H1 (cell line): ENCODE measurements around the gene EFCAB6. TPM values are rescaled to one million over a fixed set of nuclear protein-coding genes. Genes with fewer than 3 reads are reported as not detected.
A peak's percentile ranks its signal among the peaks of the same experiment; 100 is the strongest.

Source experiments
- CTCF ChIA-PET: fragments of 300-600 bp; sonication (Branson Sonifier 250); formaldehyde crosslinking; loops from one replicate; lab custom pipeline; 2021; ENCODE audit not compliant: partially characterized antibody; lab: Charles Lee
- POLR2A ChIA-PET: fragments of 300-600 bp; sonication (Branson Sonifier 250); formaldehyde crosslinking; loops from one replicate; lab custom pipeline; 2021; ENCODE audit warnings: inconsistent platforms; ENCODE audit not compliant: partially characterized antibody; lab: Charles Lee
- DNase-seq, 2 experiments: peaks; one replicate each; pipeline versions ENCODE4 v3.0.0 to v3.0.0-alpha.2; 2010 to 2022; ENCODE audit warnings: low spot score in 2 of 2, low read depth in 1 of 2, mixed read lengths in 1 of 2
- FAIRE-seq: peaks from 2 replicates; lab custom pipeline; 2011; peaks lifted over from hg19 to GRCh38; lab: Jason Lieb, UNC
- H2AFZ ChIP-seq: 2 replicates; pipeline ENCODE4 v1.8.1; 2012; ENCODE audit warnings: low read length, inconsistent platforms
- H2AK5ac ChIP-seq: 2 replicates; pipeline ENCODE4 v1.6.1; 2013; ENCODE audit warnings: low read depth, low read length
- H2BK120ac ChIP-seq: replicated peaks from 2 replicates; pipeline ENCODE3; 2013; ENCODE audit warnings: low read depth, low read length, inconsistent platforms
- H2BK12ac ChIP-seq: 2 replicates; pipeline ENCODE4 v1.6.1; 2013; ENCODE audit warnings: low read depth, low read length
- H2BK15ac ChIP-seq: 2 replicates; pipeline ENCODE4 v1.6.1; 2013; ENCODE audit warnings: low read length
- H2BK20ac ChIP-seq: 2 replicates; pipeline ENCODE4 v1.6.1; 2013; ENCODE audit warnings: low read length
- H2BK5ac ChIP-seq: 2 replicates; pipeline ENCODE4 v1.6.1; 2013; ENCODE audit warnings: low read depth, low read length
- H3K14ac ChIP-seq: 2 replicates; pipeline ENCODE4 v1.6.1; 2013; ENCODE audit warnings: inconsistent platforms; ENCODE audit not compliant: insufficient read length
- H3K18ac ChIP-seq: 2 replicates; pipeline ENCODE4 v1.6.1; 2013; ENCODE audit warnings: low read length; ENCODE audit errors: extremely low read depth
- H3K23ac ChIP-seq: 2 replicates; pipeline ENCODE4 v1.6.1; 2013; ENCODE audit warnings: inconsistent platforms; ENCODE audit not compliant: insufficient read length
- H3K23me2 ChIP-seq: 2 replicates; pipeline ENCODE4 v1.6.1; 2013; ENCODE audit warnings: low read depth, low read length
- H3K27ac ChIP-seq: 2 replicates; pipeline ENCODE4 v1.6.1; 2011; ENCODE audit warnings: low read depth, low read length, inconsistent platforms
- H3K27me3 ChIP-seq, 4 experiments: replicated peaks in 1 of 4; 1 replicate in 1 of 4; 2 replicates in 3 of 4; pipeline versions ENCODE4 v1.6.1 to v1.8.1; 2011 to 2013; ENCODE audit warnings: low read length in 3 of 4, mild to moderate bottlenecking in 3 of 4, inconsistent platforms in 2 of 4, mixed read lengths in 2 of 4, moderate library complexity in 1 of 4; ENCODE audit not compliant: control insufficient read depth in 3 of 4, insufficient read depth in 3 of 4; ENCODE audit errors: extremely low read depth in 1 of 4
- H3K36me3 ChIP-seq, 4 experiments: 2 replicates each; pipeline versions ENCODE4 v1.6.1 to v1.8.1; 2011 to 2013; ENCODE audit warnings: mild to moderate bottlenecking in 4 of 4, low read length in 3 of 4, moderate library complexity in 2 of 4, control low read depth in 1 of 4, inconsistent platforms in 1 of 4; ENCODE audit not compliant: insufficient read depth in 4 of 4, control insufficient read depth in 2 of 4
- H3K4ac ChIP-seq: replicated peaks from 2 replicates; pipeline ENCODE3; 2013; ENCODE audit warnings: low read length, low read depth, mixed read lengths, inconsistent platforms; ENCODE audit not compliant: insufficient read length
- H3K4me1 ChIP-seq, 4 experiments: replicated peaks in 1 of 4; 1 replicate in 1 of 4; 2 replicates in 3 of 4; pipeline versions ENCODE4 v1.6.1 to v1.8.1; 2011 to 2013; ENCODE audit warnings: low read length in 3 of 4, inconsistent platforms in 2 of 4, mixed read lengths in 1 of 4; ENCODE audit not compliant: insufficient read depth in 4 of 4, control insufficient read depth in 3 of 4
- H3K4me2 ChIP-seq, 2 experiments: 2 replicates each; pipeline versions ENCODE4 v1.6.1 to v1.8.1; 2011 to 2013; ENCODE audit warnings: low read depth in 2 of 2, low read length in 2 of 2, control low read depth in 1 of 2, inconsistent platforms in 1 of 2, mild to moderate bottlenecking in 1 of 2; ENCODE audit not compliant: insufficient read depth in 1 of 2
- H3K4me3 ChIP-seq, 4 experiments: fragments of 200-600, 300-600 bp in 1 of 4; sonication (generic), shearing (Covaris generic), sonication (Bioruptor Twin) in 1 of 4; 2 replicates each; pipeline versions ENCODE4 v1.5.1 to v1.8.1; 2011 to 2016; ENCODE audit warnings: low read length in 4 of 4, low read depth in 3 of 4, control low read depth in 2 of 4, inconsistent platforms in 2 of 4, mild to moderate bottlenecking in 2 of 4, mixed read lengths in 1 of 4, moderate library complexity in 1 of 4; ENCODE audit not compliant: insufficient read depth in 2 of 4; ENCODE audit errors: extremely low read depth in 1 of 4
- H3K56ac ChIP-seq: replicated peaks from 2 replicates; pipeline ENCODE3; 2013; ENCODE audit warnings: low read depth, mild to moderate bottlenecking, mixed read lengths, low read length, inconsistent platforms; ENCODE audit not compliant: insufficient read length
- H3K79me1 ChIP-seq: 2 replicates; pipeline ENCODE4 v1.6.1; 2013; ENCODE audit warnings: low read depth, low read length, control low read depth
- H3K79me2 ChIP-seq, 2 experiments: 2 replicates each; pipeline versions ENCODE4 v1.6.1 to v1.8.1; 2012 to 2013; ENCODE audit warnings: low read length in 2 of 2, mild to moderate bottlenecking in 2 of 2, inconsistent platforms in 1 of 2; ENCODE audit not compliant: insufficient read depth in 2 of 2, control insufficient read depth in 1 of 2
- H3K9ac ChIP-seq, 4 experiments: replicated peaks in 1 of 4; 1 replicate in 1 of 4; 2 replicates in 3 of 4; pipeline versions ENCODE4 v1.6.1 to v1.8.1; 2011 to 2013; ENCODE audit warnings: low read depth in 3 of 4, low read length in 3 of 4, control low read depth in 2 of 4, mild to moderate bottlenecking in 2 of 4, moderate library complexity in 2 of 4, inconsistent platforms in 1 of 4; ENCODE audit errors: extremely low read depth in 1 of 4
- H3K9me3 ChIP-seq, 2 experiments: 2 replicates each; pipeline versions ENCODE4 v1.6.1 to v1.8.1; 2012 to 2013; ENCODE audit warnings: mild to moderate bottlenecking in 2 of 2, moderate library complexity in 2 of 2, control low read depth in 1 of 2, inconsistent platforms in 1 of 2, low read depth in 1 of 2, low read length in 1 of 2, mixed read lengths in 1 of 2; ENCODE audit not compliant: insufficient read depth in 2 of 2
- H4K20me1 ChIP-seq, 2 experiments: replicated peaks in 1 of 2; 2 replicates each; pipeline versions ENCODE3 to v1.8.1; 2011 to 2013; ENCODE audit warnings: inconsistent platforms in 2 of 2, low read length in 2 of 2, mild to moderate bottlenecking in 1 of 2; ENCODE audit not compliant: insufficient read depth in 2 of 2, control insufficient read depth in 1 of 2
- H4K5ac ChIP-seq: 2 replicates; pipeline ENCODE4 v1.6.1; 2013; ENCODE audit warnings: low read length, low read depth, mixed read lengths, inconsistent platforms; ENCODE audit not compliant: insufficient read length
- H4K8ac ChIP-seq: 2 replicates; pipeline ENCODE4 v1.8.0; 2013; ENCODE audit warnings: mild to moderate bottlenecking, moderate library complexity, low read length, inconsistent platforms; ENCODE audit not compliant: insufficient read depth; ENCODE audit errors: extremely low read depth
- H4K91ac ChIP-seq: replicated peaks from 2 replicates; pipeline ENCODE3; 2013; ENCODE audit warnings: low read length, mixed read lengths, inconsistent platforms; ENCODE audit not compliant: insufficient read length
- ATF3 ChIP-seq: IDR thresholded peaks from 2 replicates; pipeline ENCODE4 v1.6.1; 2011; ENCODE audit warnings: low read depth, mild to moderate bottlenecking, low read length; ENCODE audit not compliant: insufficient read depth
- BRCA1 ChIP-seq: IDR thresholded peaks from 2 replicates; pipeline ENCODE4 v1.6.1; 2012; ENCODE audit warnings: low read depth, low read length, improper control_type of control experiment
- MAX ChIP-seq: IDR thresholded peaks from 2 replicates; pipeline ENCODE4 v1.6.1; 2012; ENCODE audit warnings: inconsistent platforms
- NANOG ChIP-seq: IDR thresholded peaks from 2 replicates; pipeline ENCODE4 v1.6.1; 2011; ENCODE audit warnings: low read length, low read depth, mild to moderate bottlenecking, inconsistent platforms; ENCODE audit not compliant: insufficient read depth, poor library complexity, severe bottlenecking
- SP1 ChIP-seq: IDR thresholded peaks from 2 replicates; pipeline ENCODE4 v1.6.1; 2011; ENCODE audit warnings: low read depth, low read length
- TAF7 ChIP-seq: optimal IDR thresholded peaks from 2 replicates; pipeline ENCODE3; 2011; ENCODE audit warnings: low read depth, mild to moderate bottlenecking, inconsistent platforms, low read length, moderate library complexity, borderline replicate concordance
- WGBS, 2 experiments: shearing (Covaris generic) in 1 of 2; methylation state at CpG; one replicate each; pipeline versions ENCODE4 v1.1.6 to v1.1.7; 2013 to 2015; ENCODE audit warnings: low lambda C conversion rate in 2 of 2, mixed read lengths in 2 of 2, inconsistent platforms in 1 of 2, low coverage in 1 of 2, missing lambda C conversion rate in 1 of 2; ENCODE audit not compliant: insufficient replicate concordance in 2 of 2, insufficient coverage in 1 of 2, insufficient read length in 1 of 2; ENCODE audit errors: extremely low coverage in 1 of 2, missing lambda C conversion rate in 1 of 2; 5-methylcytosine and 5-hydroxymethylcytosine counted together
- polyA plus RNA-seq, 7 experiments: library from polyadenylated mRNA; depleted of rRNA in 3 of 7; stranded (reverse) in 5 of 7; unstranded in 2 of 7; fragments of >200 nt in 5 of 7; fragments of 200-250 nt in 2 of 7; gene quantifications; 1 replicate in 5 of 7; 2 replicates in 1 of 7; 4 replicates in 1 of 7; pipeline versions ENCODE4 v1.2.1 to v1.2.3, GENCODE V29; 2011 to 2013; ENCODE audit warnings: missing spikeins in 2 of 7, mixed read lengths in 2 of 7
- total RNA-seq: library from RNA; stranded (reverse); fragmentation: NEBNext Ultra II Directional; extraction: Animal tissue kit (Norgen Biotek cat#: 25700); gene quantifications from 2 replicates; pipeline ENCODE4 v1.2.1, GENCODE V29; 2021

EFCAB6 gene
- total and polyA plus RNA-seq, 2 of the 8 experiments (the other 6 are each of a cell fraction or from before 2014, with no cell fraction given) = 0.32 to 1.7 TPM

GRCh38 chr22:43520632-43521039 is 291.5 kb downstream of the EFCAB6 start:
- no peak overlapping the region for H4K5ac ChIP-seq
- no peaks in the 10 kb centered on the region for H3K79me1 ChIP-seq
- no peak overlapping the region for H2AK5ac ChIP-seq
- H3K4me2 ChIP-seq = no peak overlapping the region
- no peak overlapping the region for H3K9ac ChIP-seq
- no peak overlapping the region for H3K56ac ChIP-seq
- CTCF ChIA-PET = no interaction called here
- H2BK15ac ChIP-seq = no peak overlapping the region
- H3K4me1 ChIP-seq = no peaks in the 10 kb centered on the region; a peak in 1 of 7 replicates
- no peak overlapping the region for H4K91ac ChIP-seq
- H2BK120ac ChIP-seq = no peak overlapping the region
- TF ChIP-seq MAX = no peak
- TF ChIP-seq BRCA1 = no peak
- TF ChIP-seq SP1 = no peak
- TF ChIP-seq ATF3 = no peak
- no peak for TF ChIP-seq TAF7
- TF ChIP-seq NANOG = no peak
- H3K23me2 ChIP-seq = no peaks in the 10 kb centered on the region; the same call in 1 of the 2 replicates
- no peaks in the 10 kb centered on the region for H3K36me3 ChIP-seq
- WGBS, 2 experiments = 87% methylated on average over 2 of the region's 2 CpGs; no CpG with 5 or more reads in 1 of the 2 experiments
- no peak overlapping the region for H3K18ac ChIP-seq
- POLR2A ChIA-PET = no interaction called here
- H3K4ac ChIP-seq = peak overlapping the region; percentile 38
- no peaks in the 10 kb centered on the region for H3K9me3 ChIP-seq
- H2BK5ac ChIP-seq = no peak overlapping the region
- no peak overlapping the region for H3K27ac ChIP-seq
- no peaks in the 10 kb centered on the region for H3K79me2 ChIP-seq
- H2BK12ac ChIP-seq = no peak overlapping the region
- no peak overlapping the region for H2BK20ac ChIP-seq
- no peak overlapping the region for H4K8ac ChIP-seq
- H3K14ac ChIP-seq = no peak overlapping the region
- H4K20me1 ChIP-seq = no peaks in the 10 kb centered on the region
- no peaks in the 10 kb centered on the region for H3K27me3 ChIP-seq
- DNase-seq (no peak), FAIRE-seq (no peak)
- H3K4me3 ChIP-seq = no peak overlapping the region
- H3K23ac ChIP-seq = no peak overlapping the region
- no peak overlapping the region for H2AFZ ChIP-seq
